GM12872 (cell line): ENCODE measurements around the gene CPNE8.
A peak's percentile ranks its signal among the peaks of the same experiment; 100 is the strongest.

Experiments
- CTCF ChIP-seq: IDR thresholded peaks from 3 replicates; pipeline ENCODE4 v1.5.1; 2011; ENCODE audit warnings: low read depth, mild to moderate bottlenecking, low read length, moderate library complexity; ENCODE audit not compliant: insufficient read depth

Gene CPNE8

GRCh38 chr12:38669530-38669929 lies 235.9 kb downstream of the CPNE8 start:
- TF ChIP-seq CTCF: no peak

GRCh38 chr12:38669081-38669480 lies 236.3 kb downstream of the CPNE8 start:
- TF ChIP-seq CTCF: no peak

- TF ChIP-seq CTCF: no peak
These were observed 239.0 kb downstream of the CPNE8 start for GRCh38 chr12:38666425-38666824.

GRCh38 chr12:38664661-38665269 lies 240.6 kb downstream of the CPNE8 start:
- peak; percentile 65; the same call in 2 of the 3 replicates for TF ChIP-seq CTCF

- TF ChIP-seq CTCF: no peak
These were observed 242.6 kb downstream of the CPNE8 start for GRCh38 chr12:38662829-38663228.

- TF ChIP-seq CTCF: no peak
These were observed 251.7 kb downstream of the CPNE8 start for GRCh38 chr12:38653650-38654049.

- no peak for TF ChIP-seq CTCF
These were observed 256.6 kb downstream of the CPNE8 start for GRCh38 chr12:38648813-38649212.

GRCh38 chr12:38646146-38646545 lies 259.2 kb downstream of the CPNE8 start:
- no peak for TF ChIP-seq CTCF
